CD1c-positive myeloid dendritic cell (primary cell): ENCODE data around the gene MISP3.
"Not testable (repeated sequence)": the region's sequence is repeated elsewhere in the genome, so short reads cannot be mapped to it uniquely, and the experiment has no call there.

Source experiments
- DNase-seq: peaks from one replicate; pipeline ENCODE4 v3.0.0-alpha.2; 2016; ENCODE audit errors: extremely low spot score

Gene MISP3

DNA sequence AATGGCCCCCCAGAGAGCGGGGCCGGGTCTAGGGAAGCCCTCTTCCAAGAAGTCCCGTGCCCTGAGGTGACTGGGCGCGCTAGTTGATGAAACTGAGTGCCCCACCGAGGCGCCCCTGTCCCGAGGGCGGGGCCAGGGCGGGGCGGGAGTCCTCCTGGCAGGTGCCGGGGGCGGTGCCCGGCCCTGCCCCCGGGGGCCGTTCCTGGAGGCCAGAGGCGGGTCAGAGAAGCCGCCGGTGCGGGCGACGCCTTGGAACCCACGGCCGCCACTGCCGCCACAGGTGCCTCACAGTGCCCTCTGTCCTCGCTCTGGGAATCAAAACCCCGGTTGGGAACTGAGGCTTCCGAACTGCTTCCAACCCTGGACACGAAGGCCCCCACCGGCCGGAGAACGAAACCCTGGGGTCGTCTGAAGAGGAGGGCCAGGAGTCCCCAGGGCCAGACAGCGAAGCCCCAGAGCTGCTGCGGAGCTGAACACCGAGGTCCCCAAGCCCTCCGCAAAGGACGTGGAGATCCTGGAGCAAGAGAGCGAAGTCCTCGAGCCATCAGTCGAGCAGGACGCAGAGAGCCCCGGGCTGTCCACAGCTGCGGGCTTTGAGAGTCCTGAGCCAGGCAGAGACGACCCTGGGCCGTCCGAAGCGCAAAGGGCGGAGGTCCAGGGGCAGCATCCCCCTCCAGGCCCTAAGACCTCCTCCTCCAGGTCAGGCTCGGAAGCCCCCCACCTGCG is at the start of gene MISP3:
Gene MISP3, plus strand, starts transcription at position 252 of the 726 bp plus-strand sequence. CDS start 524 bp downstream, outside the sequence.
- DNase-seq, result peak; percentile 33

GRCh38 chr19:14023404-14024235 is 49.0 kb upstream of the MISP3 start:
- DNase-seq, result peak; percentile 85

GRCh38 chr19:14026652-14027192 is 45.9 kb upstream of the MISP3 start:
- DNase-seq, result not testable (repeated sequence)

GRCh38 chr19:14027856-14028450 is 44.6 kb upstream of the MISP3 start, which contains the start of gene RLN3:
Gene RLN3, plus strand, starts transcription at chr19:14028148. Its CDS starts 57 bp downstream, at chr19:14028205.
- no peak for DNase-seq

DNA sequence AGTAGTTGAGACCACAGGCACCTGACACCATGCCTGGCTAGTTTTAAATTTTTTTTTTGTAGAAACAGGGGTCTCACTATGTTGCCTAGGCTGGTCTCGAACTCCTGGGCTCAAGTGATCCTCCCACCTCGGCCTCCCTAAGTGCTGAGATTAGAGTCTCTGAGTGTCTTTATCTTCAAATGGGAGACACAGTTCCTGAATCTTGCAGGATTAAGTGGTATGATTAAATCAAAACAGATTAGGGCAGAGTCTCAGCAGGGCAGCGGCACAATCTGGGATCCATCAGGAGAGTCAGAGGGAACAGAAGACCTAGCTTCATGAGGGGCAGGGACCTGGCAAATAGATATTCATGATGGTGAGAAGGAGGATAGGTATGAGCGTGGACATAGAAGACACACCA is 43.7 kb upstream of the MISP3 start:
- DNase-seq, result no peak

DNA sequence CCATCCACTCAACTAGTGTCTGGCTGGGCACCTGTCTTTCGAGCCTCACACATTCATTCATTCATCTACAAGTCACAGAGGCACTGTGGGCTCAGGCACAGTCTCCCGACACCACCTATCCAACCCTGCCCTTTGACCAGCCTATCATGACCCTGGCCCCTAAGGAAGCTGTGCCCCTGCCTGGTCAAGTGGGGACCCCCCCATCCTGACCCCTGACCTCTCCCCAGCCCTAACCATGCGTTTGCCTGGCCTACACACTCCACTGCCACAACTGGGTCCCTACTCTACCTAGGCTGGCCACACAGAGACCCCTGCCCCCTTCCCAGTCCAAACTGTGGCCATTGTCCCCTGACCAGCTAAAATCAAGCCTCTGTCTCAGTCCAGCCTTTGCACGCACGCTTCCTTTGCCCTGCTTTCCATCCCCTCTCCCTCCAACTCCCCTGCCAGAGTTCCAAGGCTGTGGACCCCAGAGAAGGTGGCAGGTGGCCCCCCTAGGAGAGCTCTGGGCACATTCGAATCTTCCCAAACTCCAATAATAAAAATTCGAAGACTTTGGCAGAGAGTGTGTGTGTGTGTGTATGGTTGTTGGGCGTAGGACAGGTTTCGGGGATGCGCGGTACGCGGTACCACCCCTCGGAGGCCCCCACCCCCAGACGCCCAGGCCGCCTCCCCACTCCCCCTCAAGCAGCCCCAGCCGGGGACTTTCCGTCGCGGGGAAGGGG is 41.4 kb upstream of the MISP3 start:
- no peak for DNase-seq

DNA sequence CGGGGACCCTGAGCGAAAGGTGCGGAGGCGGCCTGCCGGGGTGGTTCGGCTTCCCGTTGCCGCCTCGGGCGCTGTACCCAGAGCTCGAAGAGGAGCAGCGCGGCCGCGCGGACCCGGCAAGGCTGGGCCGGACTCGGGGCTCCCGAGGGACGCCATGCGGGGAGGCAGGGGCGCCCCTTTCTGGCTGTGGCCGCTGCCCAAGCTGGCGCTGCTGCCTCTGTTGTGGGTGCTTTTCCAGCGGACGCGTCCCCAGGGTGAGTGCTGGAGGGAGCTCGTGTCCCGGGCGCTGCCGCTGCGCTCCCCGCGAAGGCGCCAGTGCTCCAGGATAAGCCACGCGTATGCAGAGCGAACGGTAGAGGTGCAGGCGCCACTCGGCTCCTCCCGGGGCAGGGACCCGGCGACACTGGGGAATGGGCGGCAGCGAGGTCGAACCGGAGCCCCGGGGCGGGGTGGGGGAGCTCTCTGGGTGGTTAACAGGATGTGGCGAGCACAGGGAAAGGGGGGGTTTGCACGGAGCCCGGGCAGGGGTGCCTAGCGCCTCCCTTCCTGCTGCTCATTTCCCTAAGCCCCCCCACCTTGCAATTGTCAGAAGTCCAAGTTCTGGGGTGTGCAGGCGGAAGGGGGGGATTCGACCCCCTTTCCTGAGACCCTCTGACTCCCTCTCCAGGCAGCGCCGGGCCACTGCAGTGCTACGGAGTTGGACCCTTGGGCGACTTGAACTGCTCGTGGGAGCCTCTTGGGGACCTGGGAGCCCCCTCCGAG is 40.7 kb upstream of the MISP3 start, which contains the start of gene IL27RA:
Gene IL27RA, plus strand, starts transcription at position 44 of the 762 bp plus-strand sequence. Its CDS starts 111 bp downstream, at position 155.
- peak; percentile 77 for DNase-seq

DNA sequence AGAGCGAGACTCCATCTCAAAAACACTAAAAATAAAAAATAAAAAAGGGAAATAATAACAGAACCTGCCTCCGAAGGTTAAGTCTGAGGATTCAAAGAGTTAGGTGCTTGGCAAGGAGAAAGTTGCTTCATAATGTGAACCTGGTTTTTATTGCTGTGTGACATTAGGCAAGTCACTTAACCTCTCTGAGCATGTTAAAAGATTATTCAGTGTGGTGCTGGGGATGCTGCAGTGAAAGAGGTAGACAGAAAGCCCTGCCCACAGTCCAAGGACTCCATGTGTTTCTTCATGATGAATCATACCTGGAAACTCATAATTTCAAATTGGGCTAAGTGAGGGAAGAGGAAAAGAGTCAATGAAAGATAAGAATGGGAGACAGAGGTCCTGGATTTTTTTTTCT is 38.6 kb upstream of the MISP3 start:
- DNase-seq, result no peak

DNA sequence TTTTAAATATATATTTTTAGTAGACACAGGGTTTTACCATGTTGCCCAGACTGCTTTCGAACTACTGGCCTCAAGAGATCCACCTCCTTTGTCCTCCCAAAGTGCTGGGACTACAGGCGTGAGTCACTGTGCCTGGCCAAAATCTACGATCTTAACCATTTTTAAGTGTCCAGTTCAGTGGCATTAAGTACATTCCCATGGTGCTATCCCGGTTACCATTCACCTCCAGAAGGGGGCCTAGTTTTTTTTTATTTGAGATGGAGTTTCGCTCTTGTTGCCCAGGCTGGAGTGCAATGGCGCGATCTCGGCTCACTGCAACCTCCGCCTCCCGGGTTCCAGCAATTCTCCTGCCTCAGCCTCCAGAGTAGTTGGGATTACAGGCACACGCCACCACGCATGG is 37.4 kb upstream of the MISP3 start:
- DNase-seq, result not testable (repeated sequence)

- no peak for DNase-seq
These were observed 36.9 kb upstream of the MISP3 start for GRCh38 chr19:14035706-14036105.

DNA sequence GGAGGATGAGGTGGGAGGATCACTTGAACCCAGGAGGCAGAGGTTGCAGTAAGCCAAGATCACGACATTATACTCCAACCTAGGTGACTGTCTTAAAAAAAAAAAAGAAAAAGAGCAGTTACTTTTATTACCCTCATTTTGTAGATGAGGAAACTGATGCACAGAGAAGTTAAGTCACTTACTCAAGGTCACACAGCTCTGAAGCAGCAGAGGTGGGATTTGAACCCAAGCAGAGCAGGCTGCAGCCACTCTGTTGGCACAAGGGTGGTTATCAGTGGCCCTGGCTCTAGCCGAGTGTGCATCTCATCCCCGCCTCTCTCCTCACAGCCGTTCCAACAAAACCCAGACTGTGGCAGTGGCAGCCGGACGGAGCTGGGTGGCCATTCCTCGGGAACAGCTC is 33.4 kb upstream of the MISP3 start:
- no peak for DNase-seq

DNA sequence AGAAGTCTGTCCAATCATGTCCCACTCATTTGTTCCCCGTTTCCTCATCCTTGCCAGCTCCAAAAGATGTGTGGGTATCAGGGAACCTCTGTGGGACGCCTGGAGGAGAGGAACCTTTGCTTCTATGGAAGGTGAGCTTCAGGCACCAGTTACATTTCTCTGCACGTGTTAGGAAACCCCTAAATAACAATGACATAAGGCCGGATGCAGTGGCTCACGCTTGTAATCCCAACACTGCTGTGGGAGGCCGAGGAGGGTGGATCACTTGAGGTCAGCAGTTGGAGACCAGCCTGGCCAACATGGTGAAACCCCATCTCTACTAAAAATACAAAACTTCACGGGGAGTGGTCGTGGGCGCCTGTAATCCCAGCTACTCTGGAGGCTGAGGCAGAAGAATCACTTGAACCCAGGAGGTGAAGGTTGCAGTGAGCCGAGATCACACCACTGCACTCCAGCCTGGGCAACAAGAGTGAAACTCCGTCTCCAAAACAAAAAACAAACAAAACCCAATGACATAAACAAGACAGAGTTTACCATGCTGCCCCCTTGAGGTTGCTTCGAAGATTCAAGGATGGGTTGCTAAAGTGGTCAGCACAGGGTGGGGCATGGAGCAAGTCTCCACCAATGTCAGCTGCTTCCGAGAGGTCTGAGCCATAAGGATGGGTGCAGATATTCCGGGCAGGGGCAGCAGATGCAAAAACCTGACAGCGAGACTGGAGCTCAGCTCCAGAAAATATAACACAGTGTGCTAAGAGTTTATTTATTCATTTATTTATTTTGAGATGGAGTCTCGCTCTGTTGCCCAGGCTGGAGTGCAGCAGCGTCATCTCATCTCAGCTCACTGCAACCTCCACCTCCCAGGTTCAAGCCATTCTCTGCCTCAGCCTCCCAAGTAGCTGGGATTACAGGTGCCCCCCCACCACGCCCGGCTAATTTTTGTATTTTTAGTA is 29.7 kb upstream of the MISP3 start:
- peak; percentile 79 for DNase-seq

DNA sequence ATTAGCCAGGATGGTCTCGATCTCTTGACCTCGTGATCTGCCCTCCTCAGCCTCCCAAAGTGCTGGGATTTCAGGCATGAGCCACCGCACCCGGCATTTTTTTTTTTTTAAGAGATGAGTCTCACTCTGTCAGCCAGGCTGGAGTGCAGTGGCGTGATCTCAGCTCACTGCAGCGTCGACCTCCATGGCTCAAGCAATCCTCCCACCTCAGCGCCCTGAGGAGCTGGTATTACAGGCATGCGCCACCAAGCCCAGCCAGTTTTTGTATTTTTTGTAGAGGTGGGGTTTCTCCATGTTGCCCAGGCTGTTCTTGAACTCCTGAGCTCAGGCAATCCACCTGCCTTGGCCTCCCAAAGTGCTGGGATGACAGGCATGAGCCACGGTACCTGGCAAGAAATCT is 24.7 kb upstream of the MISP3 start:
- DNase-seq, result not testable (repeated sequence)

DNA sequence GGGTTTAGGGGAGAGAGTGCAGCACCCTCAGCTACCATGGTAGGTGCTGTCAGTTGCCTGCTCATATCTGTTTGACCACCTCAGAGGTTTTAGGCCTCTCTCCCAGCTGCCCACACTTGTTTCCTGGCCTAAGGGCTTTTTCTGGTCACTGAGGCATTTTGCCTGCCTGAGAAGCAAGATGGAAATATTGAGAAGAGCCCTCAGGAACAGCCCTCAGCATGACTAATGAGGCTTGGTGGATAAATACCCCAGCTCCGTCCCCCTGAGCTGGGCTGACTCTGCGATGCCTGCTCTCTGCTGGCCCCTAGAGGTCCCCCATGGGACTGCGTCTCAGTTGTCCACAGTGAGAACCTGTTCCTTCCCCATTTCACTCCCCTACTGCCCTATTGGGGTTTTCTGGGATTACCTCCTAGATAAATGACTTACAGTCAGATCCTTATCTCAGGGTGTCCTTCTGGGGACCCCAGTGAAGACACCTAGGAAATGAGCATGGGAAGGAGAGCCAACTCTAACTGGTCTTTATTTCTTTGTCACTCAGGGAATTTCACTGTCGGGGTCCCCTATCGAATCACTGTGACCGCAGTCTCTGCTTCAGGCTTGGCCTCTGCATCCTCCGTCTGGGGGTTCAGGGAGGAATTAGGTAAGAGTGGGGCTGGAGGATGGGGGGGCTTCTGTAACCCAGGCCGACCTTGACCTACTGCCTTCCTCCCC is 24.0 kb upstream of the MISP3 start:
- peak; percentile 84 for DNase-seq

- DNase-seq, result no peak
These were observed 22.1 kb upstream of the MISP3 start for GRCh38 chr19:14050512-14050911.

GRCh38 chr19:14050961-14051360 is 21.6 kb upstream of the MISP3 start:
- not testable (repeated sequence) for DNase-seq

DNA sequence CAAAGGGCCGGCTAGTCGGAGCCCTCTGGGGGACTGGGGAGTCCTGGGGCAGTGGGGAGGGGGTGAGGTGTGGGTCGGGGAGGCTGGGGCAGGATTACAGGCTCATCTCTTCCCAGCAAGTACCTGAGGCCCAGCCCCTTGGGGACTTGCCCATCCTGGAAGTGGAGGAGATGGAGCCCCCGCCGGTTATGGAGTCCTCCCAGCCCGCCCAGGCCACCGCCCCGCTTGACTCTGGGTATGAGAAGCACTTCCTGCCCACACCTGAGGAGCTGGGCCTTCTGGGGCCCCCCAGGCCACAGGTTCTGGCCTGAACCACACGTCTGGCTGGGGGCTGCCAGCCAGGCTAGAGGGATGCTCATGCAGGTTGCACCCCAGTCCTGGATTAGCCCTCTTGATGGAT is 20.6 kb upstream of the MISP3 start:
- no peak for DNase-seq

- DNase-seq, result no peak
These were observed 20.1 kb upstream of the MISP3 start for GRCh38 chr19:14052470-14052869.

DNA sequence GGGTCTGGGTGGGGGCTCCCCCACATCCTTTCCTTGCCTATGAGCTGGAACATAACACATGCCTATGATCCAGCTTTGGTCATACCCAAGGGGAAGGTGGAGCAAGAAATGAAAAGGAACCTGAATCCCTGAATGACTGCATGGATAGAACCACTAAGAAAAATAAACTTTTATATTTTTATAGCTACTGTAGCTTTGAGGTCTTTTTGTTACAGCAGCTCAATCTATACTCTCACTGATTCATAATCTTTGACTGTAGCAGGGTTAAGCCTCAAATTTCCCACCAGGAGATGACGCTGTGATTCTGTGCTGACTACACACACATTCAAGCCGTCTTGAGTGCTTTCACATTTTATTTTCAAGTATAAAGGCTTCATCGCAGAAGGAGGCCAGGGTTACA is 19.6 kb upstream of the MISP3 start:
- no peak for DNase-seq
